HUDEP-2 (cell line): Measurements from ENCODE around the gene EHMT2.
"Not testable (repeated sequence)": the region's sequence is repeated elsewhere in the genome, so short reads cannot be mapped to it uniquely, and the experiment has no call there.

Experiments used
- DNase-seq, 76 experiments: peaks; one replicate each; lab custom pipeline; 2025; ENCODE audit not compliant: unreplicated experiment in 76 of 76; lab: John Stamatoyannopoulos, UW

The EHMT2 gene

GRCh38 chr6:31897612-31898382 is at the start of gene EHMT2:
Gene EHMT2 (minus strand): TSS chr6:31897698. CDS start chr6:31897677, 21 bp downstream.
- peak in 73 of 76 experiments; percentile 22 to 92 (median 78) for DNase-seq

GRCh38 chr6:31947070-31947675 is 49.7 kb upstream of the EHMT2 start:
- DNase-seq = no peak

DNA sequence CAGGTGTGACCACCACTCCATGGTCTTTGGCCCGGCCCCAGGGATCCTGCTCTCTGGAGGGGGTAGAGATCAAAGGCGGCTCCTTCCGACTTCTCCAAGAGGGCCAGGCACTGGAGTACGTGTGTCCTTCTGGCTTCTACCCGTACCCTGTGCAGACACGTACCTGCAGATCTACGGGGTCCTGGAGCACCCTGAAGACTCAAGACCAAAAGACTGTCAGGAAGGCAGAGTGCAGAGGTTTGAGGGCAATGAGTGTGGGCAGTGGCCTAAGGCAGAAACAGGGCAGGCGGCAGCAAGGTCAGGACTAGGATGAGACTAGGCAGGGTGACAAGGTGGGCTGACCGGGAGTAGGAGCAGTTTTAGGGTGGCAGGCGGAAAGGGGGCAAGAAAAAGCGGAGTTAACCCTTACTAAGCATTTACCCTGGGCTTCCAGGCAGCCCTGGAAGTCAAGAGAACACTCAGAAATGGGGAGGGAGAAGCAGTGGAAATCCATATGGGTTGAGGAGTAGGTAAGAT is 48.9 kb upstream of the EHMT2 start:
- no peak for DNase-seq

GRCh38 chr6:31945507-31946369 is 48.2 kb upstream of the EHMT2 start, which contains the start of gene CFB:
Gene CFB (plus strand): TSS chr6:31946095. CDS start chr6:31946222, 127 bp downstream.
- DNase-seq = no peak

- no peak for DNase-seq
Observed at GRCh38 chr6:31945154-31945506, 47.6 kb upstream of the EHMT2 start.

DNA sequence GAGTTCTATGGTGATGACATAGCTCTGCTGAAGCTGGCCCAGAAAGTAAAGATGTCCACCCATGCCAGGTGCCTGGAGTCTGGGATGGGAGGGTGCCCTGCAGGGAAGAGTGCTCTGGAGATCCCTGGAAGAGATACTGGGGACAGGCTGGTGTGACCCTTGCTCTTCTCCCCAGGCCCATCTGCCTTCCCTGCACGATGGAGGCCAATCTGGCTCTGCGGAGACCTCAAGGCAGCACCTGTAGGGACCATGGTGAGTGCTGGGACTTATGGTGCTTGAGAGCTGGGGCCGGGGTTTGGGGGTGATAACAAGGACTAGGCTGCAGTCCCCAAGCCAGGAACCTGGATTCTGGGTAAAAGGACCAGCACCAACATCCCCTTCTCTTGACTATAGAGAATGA is 46.2 kb upstream of the EHMT2 start:
- no peak for DNase-seq

DNA sequence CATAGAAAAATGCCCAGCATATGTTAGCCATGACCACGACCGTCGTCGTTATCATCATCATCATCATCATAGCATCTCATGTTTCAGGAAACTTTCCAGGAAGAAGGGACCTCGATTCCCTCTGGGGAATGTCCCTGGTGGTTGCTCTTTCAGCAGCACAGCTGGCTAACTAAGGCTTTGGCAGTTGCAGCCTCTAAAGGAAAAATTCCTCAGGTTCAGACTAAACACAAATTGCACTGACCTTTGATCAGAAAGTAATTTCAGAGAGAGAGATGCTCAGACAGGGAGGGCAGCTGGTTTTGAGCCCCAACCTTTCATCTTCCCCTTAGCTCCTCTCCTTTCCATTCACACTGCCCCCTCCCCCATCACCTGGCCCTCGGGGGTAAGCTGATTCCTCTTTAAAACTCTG is 42.8 kb upstream of the EHMT2 start:
- no peak for DNase-seq

- DNase-seq = no peak
Observed at GRCh38 chr6:31935823-31936222, 38.3 kb upstream of the EHMT2 start.

GRCh38 chr6:31935021-31935420 is 37.5 kb upstream of the EHMT2 start:
- DNase-seq = no peak

- DNase-seq = no peak
Observed at GRCh38 chr6:31933537-31933936, 36.0 kb upstream of the EHMT2 start.

GRCh38 chr6:31932137-31932536 is 34.6 kb upstream of the EHMT2 start:
- DNase-seq = not testable (repeated sequence)

DNA sequence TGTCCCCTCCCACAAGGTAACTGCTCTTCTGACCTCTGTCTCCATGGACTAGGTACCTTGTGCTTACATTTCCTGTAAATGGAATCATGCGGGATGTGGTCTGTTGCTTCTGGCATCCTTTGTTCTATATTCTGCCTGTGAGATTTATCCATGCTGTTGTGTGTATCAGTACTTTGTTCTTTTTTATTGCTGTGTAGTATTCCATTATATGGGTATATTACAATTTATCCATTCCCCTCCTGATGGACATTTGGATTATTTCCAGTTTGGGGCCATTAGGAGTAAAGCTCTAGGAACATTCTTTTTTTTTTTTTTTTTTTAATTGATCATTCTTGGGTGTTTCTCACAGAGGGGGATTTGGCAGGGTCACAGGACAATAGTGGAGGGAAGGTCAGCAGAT is 33.5 kb upstream of the EHMT2 start:
- no peak for DNase-seq

DNA sequence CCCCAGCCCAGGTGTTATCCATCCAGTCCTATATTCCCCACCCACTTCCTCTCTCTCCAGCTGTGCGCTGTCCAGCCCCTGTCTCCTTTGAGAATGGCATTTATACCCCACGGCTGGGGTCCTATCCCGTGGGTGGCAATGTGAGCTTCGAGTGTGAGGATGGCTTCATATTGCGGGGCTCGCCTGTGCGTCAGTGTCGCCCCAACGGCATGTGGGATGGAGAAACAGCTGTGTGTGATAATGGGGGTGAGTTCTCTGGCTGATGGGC is 31.1 kb upstream of the EHMT2 start:
- DNase-seq = no peak

DNA sequence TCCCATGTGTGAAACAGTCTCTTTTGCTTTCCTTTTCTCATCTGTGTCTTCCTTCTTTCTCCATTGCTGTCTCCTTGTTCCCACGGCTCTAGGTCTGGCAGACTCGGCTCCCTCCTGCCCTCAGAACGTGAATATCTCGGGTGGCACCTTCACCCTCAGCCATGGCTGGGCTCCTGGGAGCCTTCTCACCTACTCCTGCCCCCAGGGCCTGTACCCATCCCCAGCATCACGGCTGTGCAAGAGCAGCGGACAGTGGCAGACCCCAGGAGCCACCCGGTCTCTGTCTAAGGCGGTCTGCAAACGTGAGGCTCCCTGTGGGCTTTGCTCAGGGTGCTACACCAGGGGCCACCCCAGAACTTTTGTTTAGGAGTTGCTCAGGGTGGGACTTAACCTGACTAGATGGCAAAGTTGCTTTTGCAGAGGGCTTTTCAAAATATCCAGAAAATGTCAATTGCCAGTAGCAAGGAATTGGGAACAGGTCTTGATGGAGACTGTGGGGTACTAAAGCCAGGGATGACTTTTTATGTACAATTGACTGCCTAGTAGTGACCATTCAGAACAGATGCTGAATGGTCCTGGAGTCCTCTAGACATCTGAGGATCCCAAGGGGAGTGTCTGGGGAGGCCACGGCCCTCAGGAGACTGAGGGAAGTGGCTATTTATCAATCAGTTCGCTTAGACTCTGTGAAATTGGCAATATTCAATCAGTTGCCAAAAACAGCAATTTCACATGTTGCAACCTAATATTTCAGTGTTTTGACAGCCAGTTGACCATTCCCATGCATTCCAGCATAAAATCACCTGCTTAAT is 30.6 kb upstream of the EHMT2 start:
- no peak for DNase-seq

DNA sequence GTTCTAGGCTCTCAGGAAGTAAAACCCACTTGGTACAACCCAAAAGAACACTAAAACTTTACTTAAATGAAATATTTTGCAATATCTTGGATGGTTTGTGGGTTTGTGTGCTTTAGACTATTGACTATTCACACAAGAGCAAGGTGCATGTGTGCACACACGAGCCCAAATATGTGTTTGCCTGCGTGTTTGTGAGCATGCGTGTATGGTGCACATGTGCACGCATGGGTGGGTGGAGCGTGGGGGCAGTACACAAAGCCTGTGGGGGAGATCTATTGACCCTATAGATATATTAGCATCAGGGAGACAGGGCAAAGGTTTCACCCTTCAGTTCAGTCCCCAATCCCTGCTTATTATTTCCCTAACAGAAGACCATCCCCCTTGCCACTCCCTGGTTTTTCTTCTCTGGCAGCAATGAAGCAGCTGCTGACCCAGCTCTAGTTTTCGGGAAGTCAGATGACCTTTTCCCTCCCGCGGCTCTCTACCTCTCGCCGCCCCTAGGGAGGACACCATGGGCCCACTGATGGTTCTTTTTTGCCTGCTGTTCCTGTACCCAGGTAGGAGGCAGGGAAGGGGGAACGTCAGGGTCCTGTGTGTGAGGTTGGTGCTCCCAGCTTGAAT is 29.9 kb upstream of the EHMT2 start, which contains the start of gene C2:
TSS of gene C2 (plus strand) at position 476 of the 621 bp plus-strand sequence. CDS start at position 512, 36 bp downstream.
- DNase-seq = no peak

GRCh38 chr6:31922942-31923341 is 25.4 kb upstream of the EHMT2 start:
- peak in 3 of 76 experiments; percentile 16 to 30 (median 26) for DNase-seq

GRCh38 chr6:31920811-31921210 is 23.3 kb upstream of the EHMT2 start:
- no peak for DNase-seq

GRCh38 chr6:31919624-31920303 is 22.3 kb upstream of the EHMT2 start:
- no peak for DNase-seq

- DNase-seq = no peak
Observed at GRCh38 chr6:31918069-31918720, 20.7 kb upstream of the EHMT2 start.
